ENCODE measurements around the gene MYNN. TPM values are rescaled to one million over a fixed set of nuclear protein-coding genes. Genes with fewer than 3 reads are reported as not detected.

MYNN gene
- total RNA-seq, 1 donor from 2014 or later = 13.0 TPM

DNA sequence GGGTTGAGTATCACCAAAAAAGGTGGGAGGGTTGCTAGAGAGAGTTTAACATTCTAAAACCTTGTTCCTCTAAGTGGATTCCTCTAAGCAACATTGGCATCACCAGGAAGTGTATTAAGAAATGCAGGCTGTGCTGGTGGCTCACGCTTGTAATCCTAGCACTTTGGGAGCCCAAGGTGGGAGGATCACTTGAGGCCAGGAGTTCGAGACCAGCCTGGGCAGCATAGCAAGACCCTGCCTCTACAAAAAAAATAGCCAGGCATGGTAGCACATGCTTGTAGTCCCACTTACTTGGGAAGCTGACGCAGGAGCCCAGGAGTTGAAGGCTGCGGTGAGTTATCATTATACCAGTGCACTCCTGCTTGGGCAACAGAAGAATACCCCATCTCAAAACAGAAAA is 4.6 kb downstream of the MYNN start:
- peaks cover 36% of the 10 kb centered on the region for H3K36me3 Mint-ChIP-seq (ENCODE audit: low read depth, unreplicated experiment)
- H3K9me3 Mint-ChIP-seq (ENCODE audit: unreplicated experiment) = no peaks in the 10 kb centered on the region
- H3K27me3 Mint-ChIP-seq (ENCODE audit: unreplicated experiment) = peaks cover 1% of the 10 kb centered on the region
- TF ChIP-seq, protein P1, sequence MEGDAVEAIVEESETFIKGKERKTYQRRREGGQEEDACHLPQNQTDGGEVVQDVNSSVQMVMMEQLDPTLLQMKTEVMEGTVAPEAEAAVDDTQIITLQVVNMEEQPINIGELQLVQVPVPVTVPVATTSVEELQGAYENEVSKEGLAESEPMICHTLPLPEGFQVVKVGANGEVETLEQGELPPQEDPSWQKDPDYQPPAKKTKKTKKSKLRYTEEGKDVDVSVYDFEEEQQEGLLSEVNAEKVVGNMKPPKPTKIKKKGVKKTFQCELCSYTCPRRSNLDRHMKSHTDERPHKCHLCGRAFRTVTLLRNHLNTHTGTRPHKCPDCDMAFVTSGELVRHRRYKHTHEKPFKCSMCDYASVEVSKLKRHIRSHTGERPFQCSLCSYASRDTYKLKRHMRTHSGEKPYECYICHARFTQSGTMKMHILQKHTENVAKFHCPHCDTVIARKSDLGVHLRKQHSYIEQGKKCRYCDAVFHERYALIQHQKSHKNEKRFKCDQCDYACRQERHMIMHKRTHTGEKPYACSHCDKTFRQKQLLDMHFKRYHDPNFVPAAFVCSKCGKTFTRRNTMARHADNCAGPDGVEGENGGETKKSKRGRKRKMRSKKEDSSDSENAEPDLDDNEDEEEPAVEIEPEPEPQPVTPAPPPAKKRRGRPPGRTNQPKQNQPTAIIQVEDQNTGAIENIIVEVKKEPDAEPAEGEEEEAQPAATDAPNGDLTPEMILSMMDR (IDR thresholded peaks at IDR 0.05; ENCODE audit: unreplicated experiment) = no peak
- DNase-seq (ENCODE audit: low spot score) = no peak
- H3K4me1 Mint-ChIP-seq (ENCODE audit: unreplicated experiment) = peaks cover 12% of the 10 kb centered on the region
- H3K27ac Mint-ChIP-seq (ENCODE audit: unreplicated experiment) = no peak overlapping the region
- H3K4me3 Mint-ChIP-seq (ENCODE audit: unreplicated experiment) = no peak overlapping the region

DNA sequence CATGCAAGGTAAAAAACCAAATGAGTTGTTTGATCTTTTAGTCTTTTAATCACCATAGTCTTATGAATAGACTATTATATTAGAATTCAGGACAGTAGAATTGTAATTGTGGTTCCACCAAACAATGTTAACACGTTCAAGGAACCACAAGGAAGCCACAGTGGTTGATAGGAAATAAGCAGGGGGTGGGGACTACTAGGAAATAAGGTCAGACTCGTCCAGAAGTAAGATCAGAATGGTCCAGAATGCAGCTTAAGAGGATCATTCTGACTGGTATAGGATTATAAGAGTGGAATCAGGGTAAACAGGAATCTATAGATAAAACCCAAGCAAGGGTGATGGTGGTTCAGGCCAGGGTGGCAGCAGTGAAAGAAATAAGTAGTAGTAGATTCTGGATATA is 7.5 kb downstream of the MYNN start:
- Mint-ChIP-seq H3K36me3 (ENCODE audit: low read depth, unreplicated experiment) (peaks cover 29% of the 10 kb centered on the region), H3K27ac (ENCODE audit: unreplicated experiment) (no peak overlapping the region), H3K9me3 (ENCODE audit: unreplicated experiment) (no peaks in the 10 kb centered on the region), H3K4me1 (ENCODE audit: unreplicated experiment) (peaks cover 5% of the 10 kb centered on the region), H3K27me3 (ENCODE audit: unreplicated experiment) (peaks cover 1% of the 10 kb centered on the region), H3K4me3 (ENCODE audit: unreplicated experiment) (peak overlapping the region; percentile 1)
- TF ChIP-seq, protein P1 (IDR thresholded peaks at IDR 0.05; ENCODE audit: unreplicated experiment) = no peak
- DNase-seq (ENCODE audit: low spot score) = no peak

DNA sequence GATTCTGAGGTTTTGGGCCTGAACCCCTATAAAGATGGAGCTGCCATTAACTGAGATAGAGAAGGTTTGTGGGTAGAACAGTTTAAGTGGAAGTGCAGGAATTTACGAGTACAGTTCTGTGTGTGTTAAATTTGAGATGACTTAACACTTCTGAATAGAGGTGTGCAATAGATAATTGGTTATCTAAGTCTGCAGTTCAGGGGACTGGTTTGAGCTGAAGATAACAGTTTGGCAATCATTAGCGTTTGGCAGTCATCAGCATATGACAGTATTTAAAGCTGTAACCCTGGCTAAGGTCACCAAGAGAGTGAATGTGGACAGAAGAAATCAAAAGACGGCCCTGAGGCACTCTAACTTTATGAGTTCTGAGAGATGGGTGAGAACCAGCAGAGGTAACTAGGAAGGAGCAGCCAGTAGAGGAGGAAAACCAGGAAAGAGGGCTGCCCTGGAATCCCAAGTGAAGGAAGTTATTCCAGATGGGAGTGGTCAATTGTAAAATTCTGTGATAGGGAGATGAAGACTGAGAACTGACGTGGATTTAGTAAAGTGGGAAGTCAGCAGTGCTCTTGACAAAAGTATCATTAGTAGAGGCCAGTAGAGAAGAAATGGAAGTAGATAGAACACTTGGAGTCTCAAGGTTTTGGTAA is 8.1 kb downstream of the MYNN start:
- Mint-ChIP-seq H3K27me3 (ENCODE audit: unreplicated experiment) (peaks cover 1% of the 10 kb centered on the region), H3K9me3 (ENCODE audit: unreplicated experiment) (no peaks in the 10 kb centered on the region), H3K36me3 (ENCODE audit: low read depth, unreplicated experiment) (peaks cover 26% of the 10 kb centered on the region), H3K27ac (ENCODE audit: unreplicated experiment) (no peak overlapping the region), H3K4me3 (ENCODE audit: unreplicated experiment) (peak overlapping the region; percentile 1), H3K4me1 (ENCODE audit: unreplicated experiment) (peaks cover 5% of the 10 kb centered on the region)
- DNase-seq (ENCODE audit: low spot score) = no peak
- TF ChIP-seq, protein P1 (IDR thresholded peaks at IDR 0.05; ENCODE audit: unreplicated experiment) = no peak

DNA sequence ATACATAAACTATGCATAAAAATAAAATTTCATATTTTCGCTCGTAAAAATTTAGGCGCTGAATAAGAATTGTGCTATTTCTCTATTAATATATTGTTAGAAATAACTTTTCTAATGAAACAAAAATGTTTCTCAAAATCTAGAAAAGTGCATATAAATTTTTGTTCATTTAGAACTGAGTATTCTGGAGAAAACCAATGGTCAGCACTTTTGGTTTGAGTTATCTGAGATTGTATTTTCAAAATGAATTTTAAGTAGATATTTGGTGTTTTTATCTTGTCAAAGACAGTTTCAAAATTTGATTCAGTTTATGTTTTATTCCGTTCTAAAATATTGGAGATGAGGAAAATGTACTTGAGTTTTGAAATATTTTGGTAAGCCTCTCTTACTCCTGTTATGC is 13.9 kb downstream of the MYNN start:
- peaks cover 4% of the 10 kb centered on the region for H3K36me3 Mint-ChIP-seq (ENCODE audit: low read depth, unreplicated experiment)
- no peak overlapping the region for H3K27ac Mint-ChIP-seq (ENCODE audit: unreplicated experiment)
- H3K27me3 Mint-ChIP-seq (ENCODE audit: unreplicated experiment) = no peaks in the 10 kb centered on the region
- no peaks in the 10 kb centered on the region for H3K9me3 Mint-ChIP-seq (ENCODE audit: unreplicated experiment)
- DNase-seq (ENCODE audit: low spot score) = no peak
- TF ChIP-seq, protein P1 (IDR thresholded peaks at IDR 0.05; ENCODE audit: unreplicated experiment) = no peak
- H3K4me1 Mint-ChIP-seq (ENCODE audit: unreplicated experiment) = no peaks in the 10 kb centered on the region
- H3K4me3 Mint-ChIP-seq (ENCODE audit: unreplicated experiment) = no peak overlapping the region

DNA sequence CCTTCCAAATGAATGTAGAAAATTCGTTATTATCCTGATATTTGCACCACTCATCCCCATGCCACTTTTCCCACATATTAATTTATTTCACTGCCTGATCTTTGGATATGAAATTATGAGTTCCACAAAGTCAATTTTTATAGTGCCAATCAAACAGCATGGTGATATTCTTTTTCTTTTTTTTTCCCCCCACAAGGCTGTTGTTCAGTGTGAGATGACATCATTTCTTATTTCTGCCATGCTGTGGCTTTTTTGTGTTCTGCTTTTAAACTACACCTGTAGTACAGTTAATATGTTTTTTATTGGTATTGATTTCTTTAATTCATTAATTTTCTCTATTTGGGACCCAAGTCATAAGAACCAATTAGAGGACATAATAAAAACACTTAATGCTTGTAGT is 14.6 kb downstream of the MYNN start:
- TF ChIP-seq, protein P1 (IDR thresholded peaks at IDR 0.05; ENCODE audit: unreplicated experiment) = no peak
- no peaks in the 10 kb centered on the region for H3K27me3 Mint-ChIP-seq (ENCODE audit: unreplicated experiment)
- H3K4me1 Mint-ChIP-seq (ENCODE audit: unreplicated experiment) = no peaks in the 10 kb centered on the region
- H3K36me3 Mint-ChIP-seq (ENCODE audit: low read depth, unreplicated experiment) = peaks cover 4% of the 10 kb centered on the region
- H3K9me3 Mint-ChIP-seq (ENCODE audit: unreplicated experiment) = no peaks in the 10 kb centered on the region
- DNase-seq (ENCODE audit: low spot score) = no peak
- no peak overlapping the region for H3K27ac Mint-ChIP-seq (ENCODE audit: unreplicated experiment)
- H3K4me3 Mint-ChIP-seq (ENCODE audit: unreplicated experiment) = no peak overlapping the region
